Right cardiac atrium (tissue), 5 donors: ENCODE results near the gene FUBP1. TPM values are rescaled to one million over a fixed set of nuclear protein-coding genes. Genes with fewer than 3 reads are reported as not detected.

Experiments used
- ATAC-seq, 2 donors: fragments of 200-7000 bp; cut with Tn5 transposase; one replicate each; pipeline versions ENCODE4 v1.8.0 to v1.9.1; 2020; ENCODE audit warnings: moderate library complexity in 2 of 2, mild to moderate bottlenecking in 1 of 2
- DNase-seq, 3 donors: peaks; one replicate each; pipeline ENCODE4 v3.0.0-alpha.2; 2020
- H3K27ac ChIP-seq: one replicate; pipeline ENCODE4 v1.5.1; 2013; ENCODE audit warnings: mild to moderate bottlenecking, low read length, control low read depth, moderate library complexity
- H3K27me3 ChIP-seq: one replicate; pipeline ENCODE4 v1.6.1; 2013; ENCODE audit not compliant: control insufficient read depth, insufficient read depth
- H3K4me1 ChIP-seq: one replicate; pipeline ENCODE4 v1.6.1; 2013; ENCODE audit warnings: low read length; ENCODE audit not compliant: control insufficient read depth, insufficient read depth
- H3K4me3 ChIP-seq: one replicate; pipeline ENCODE4 v1.5.1; 2013; ENCODE audit warnings: low read length, control low read depth
- H3K9me3 ChIP-seq: one replicate; pipeline ENCODE4 v1.6.1; 2013; ENCODE audit warnings: low read length; ENCODE audit not compliant: control insufficient read depth
- WGBS: extraction: QIAGEN DNeasy Blood & Tissue Kit; methylation state at CpG from one replicate; pipeline ENCODE4 v1.1.7; 2013; 5-methylcytosine and 5-hydroxymethylcytosine counted together
- intact Hi-C, 4 donors: fragments of 100-400 bp; cut with DNase I; formaldehyde crosslinking; loops; one replicate each; pipeline versions ENCODE4 v1.11.0 to v1.14.0; 2022 to 2023
- polyA plus RNA-seq: library from polyadenylated mRNA; stranded (reverse); fragments of 200-250 nt; gene quantifications from one replicate; pipeline ENCODE4 v1.2.3, GENCODE V29; 2013
- total RNA-seq, 4 donors: library from RNA; stranded (reverse); fragmentation: NEBNext Ultra II Directional; extraction: Animal tissue kit (Norgen Biotek cat#: 25700); gene quantifications; one replicate each; pipeline ENCODE4 v1.2.1, GENCODE V29; 2021
- donor health status: healthy with polysubstance abuse.
- donor health status: DM: no; HTN: yes; CAD: no.
- donor health status: DM: no; HTN: no; CAD: no.
- donor health status: DM: no; HTN: yes; CAD: no; lungs with severe emphysema.
- donor health status: DM: yes; HTN: yes; CAD: no.

Gene FUBP1
- total and polyA plus RNA-seq, 5 donors: 39.5 to 73.0 (median 58.9) TPM

GRCh38 chr1:77972080-77972479 is 6.8 kb downstream of the FUBP1 start:
- Histone ChIP-seq H3K4me3 (no peak overlapping the region), H3K4me1 (peaks cover 6% of the 10 kb centered on the region), H3K27me3 (no peaks in the 10 kb centered on the region), H3K27ac (no peak overlapping the region), H3K9me3 (no peaks in the 10 kb centered on the region)
- DNase-seq: no peak
- intact Hi-C loops: loop anchor here in 2 of 4 donors (10.0 kb wide), 1 partner anchor 143 kb away; no protein-coding TSS in a partner anchor
- ATAC-seq: no peak
- 87% methylated on average over 3 of the region's 3 CpGs for WGBS

- Histone ChIP-seq H3K27me3 (no peaks in the 10 kb centered on the region), H3K9me3 (no peaks in the 10 kb centered on the region), H3K4me3 (no peak overlapping the region), H3K4me1 (peaks cover 1% of the 10 kb centered on the region), H3K27ac (no peak overlapping the region)
- no peak for ATAC-seq
- DNase-seq: no peak
- WGBS: 65% methylated on average over 1 of the region's 1 CpG
- intact Hi-C loops: loop anchor here in 2 of 4 donors (10.0 kb wide), 1 partner anchor 145 kb away; no protein-coding TSS in a partner anchor
These were observed 8.7 kb downstream of the FUBP1 start for GRCh38 chr1:77970192-77970591.

DNA sequence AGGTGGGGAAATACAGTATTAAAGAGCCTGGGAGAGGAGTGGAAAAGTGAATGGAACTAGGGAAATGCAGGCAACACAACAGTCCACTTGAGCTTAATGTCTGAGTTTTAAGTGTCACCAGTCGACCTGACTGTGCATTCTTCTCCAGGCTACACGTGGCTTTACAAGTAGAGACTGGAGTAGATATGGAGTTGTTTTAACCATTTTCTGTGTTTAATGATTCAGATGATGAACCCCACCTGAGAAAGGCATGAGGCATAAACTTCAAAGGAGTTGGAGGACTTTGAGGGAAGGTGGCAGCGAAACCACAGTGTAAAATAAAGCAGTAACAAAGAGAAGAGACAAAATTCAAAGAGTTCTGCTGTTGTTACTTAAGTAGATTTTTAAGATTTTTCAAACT is 12.6 kb downstream of the FUBP1 start:
- intact Hi-C loops: loop anchor here in 1 of 4 donors (10.0 kb wide), 1 partner anchor 241 kb away; no protein-coding TSS in a partner anchor
- H3K4me1 ChIP-seq: no peaks in the 10 kb centered on the region

DNA sequence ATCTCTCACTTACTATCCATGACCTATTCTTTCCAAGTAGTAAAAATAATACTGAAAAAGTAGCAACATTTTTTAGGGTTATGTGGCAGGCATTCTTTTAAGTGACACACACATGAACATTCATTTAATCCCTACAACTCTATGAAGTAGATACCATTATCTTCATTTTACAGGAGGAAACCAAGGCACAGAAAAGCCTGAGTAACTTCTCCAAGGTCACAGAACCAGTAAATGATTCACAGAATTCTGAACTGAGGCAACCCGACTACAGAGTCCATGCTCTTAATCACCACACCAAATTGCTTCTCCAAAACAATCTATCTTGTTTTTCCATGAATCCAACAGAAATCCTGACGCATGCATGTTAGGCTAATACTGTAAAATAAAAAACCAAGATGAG is 17.5 kb downstream of the FUBP1 start:
- 83% methylated on average over 2 of the region's 2 CpGs for WGBS
- no peak overlapping the region for H3K27ac ChIP-seq
- intact Hi-C loops: loop anchor here in 1 of 4 donors (10.0 kb wide), 1 partner anchor 237 kb away; no protein-coding TSS in a partner anchor

More for the DNA sequence above, 12.6 kb downstream of the FUBP1 start:
- WGBS: 88% methylated on average over 3 of the region's 3 CpGs
- H3K27me3 ChIP-seq: no peaks in the 10 kb centered on the region
- no peak overlapping the region for H3K4me3 ChIP-seq
- ATAC-seq (no peak), DNase-seq (no peak)
- H3K27ac ChIP-seq: no peak overlapping the region
- H3K9me3 ChIP-seq: no peaks in the 10 kb centered on the region

GRCh38 chr1:77958850-77959249 is 20.0 kb downstream of the FUBP1 start:
- Histone ChIP-seq H3K27ac (no peak overlapping the region), H3K27me3 (no peaks in the 10 kb centered on the region), H3K4me1 (no peaks in the 10 kb centered on the region), H3K9me3 (no peaks in the 10 kb centered on the region), H3K4me3 (no peak overlapping the region)
- no peak for DNase-seq
- WGBS: 93% methylated on average over 2 of the region's 2 CpGs
- ATAC-seq: no peak
- intact Hi-C loops: no loop called here

More for the DNA sequence above, 17.5 kb downstream of the FUBP1 start:
- ATAC-seq (no peak), DNase-seq (no peak)
- Histone ChIP-seq H3K9me3 (no peaks in the 10 kb centered on the region), H3K4me1 (no peaks in the 10 kb centered on the region), H3K4me3 (no peak overlapping the region), H3K27me3 (no peaks in the 10 kb centered on the region)

- no peaks in the 10 kb centered on the region for H3K27me3 ChIP-seq
- no peak for ATAC-seq
- no peak overlapping the region for H3K27ac ChIP-seq
- no peak for DNase-seq
- no peaks in the 10 kb centered on the region for H3K4me1 ChIP-seq
- H3K9me3 ChIP-seq: no peaks in the 10 kb centered on the region
- intact Hi-C loops: no loop called here
- H3K4me3 ChIP-seq: no peak overlapping the region
These were observed 20.5 kb downstream of the FUBP1 start for GRCh38 chr1:77958391-77958790.

GRCh38 chr1:77956464-77956863 is 22.4 kb downstream of the FUBP1 start:
- H3K27ac ChIP-seq: no peak overlapping the region
- ATAC-seq: no peak
- intact Hi-C loops: no loop called here
- H3K4me1 ChIP-seq: no peaks in the 10 kb centered on the region
- no peak for DNase-seq
- no peak overlapping the region for H3K4me3 ChIP-seq
- H3K27me3 ChIP-seq: no peaks in the 10 kb centered on the region
- H3K9me3 ChIP-seq: no peaks in the 10 kb centered on the region
- 86% methylated on average over 3 of the region's 3 CpGs for WGBS

- WGBS: 85% methylated on average over 3 of the region's 3 CpGs
- no peak for DNase-seq
- H3K4me1 ChIP-seq: no peaks in the 10 kb centered on the region
- H3K27ac ChIP-seq: no peak overlapping the region
- no peaks in the 10 kb centered on the region for H3K27me3 ChIP-seq
- ATAC-seq: no peak
- no peak overlapping the region for H3K4me3 ChIP-seq
- intact Hi-C loops: no loop called here
- H3K9me3 ChIP-seq: no peaks in the 10 kb centered on the region
These were observed 23.2 kb downstream of the FUBP1 start for GRCh38 chr1:77955709-77956108.

DNA sequence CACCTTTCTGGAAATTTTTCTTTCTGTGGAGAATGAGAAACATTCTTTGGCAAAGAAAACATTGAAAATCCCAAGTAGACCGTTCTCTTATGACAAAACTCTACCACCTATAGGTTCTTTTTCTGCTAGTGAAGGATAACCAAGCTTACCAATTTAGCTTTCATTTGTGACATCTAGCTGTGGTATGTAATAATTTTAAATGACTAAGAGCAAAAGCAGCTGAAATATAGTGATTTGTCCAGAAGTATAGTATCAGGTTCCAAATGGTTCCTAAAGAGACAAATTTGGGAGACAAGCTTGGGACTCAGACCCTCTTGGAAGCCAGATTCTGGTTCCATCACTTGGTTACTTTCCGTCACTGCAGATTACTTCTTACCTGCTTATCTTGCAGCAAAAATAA is 24.4 kb downstream of the FUBP1 start:
- Histone ChIP-seq H3K9me3 (no peaks in the 10 kb centered on the region), H3K4me1 (no peaks in the 10 kb centered on the region), H3K27me3 (no peaks in the 10 kb centered on the region), H3K27ac (no peak overlapping the region), H3K4me3 (no peak overlapping the region)
- no peak for ATAC-seq
- DNase-seq: no peak
- intact Hi-C loops: no loop called here
- WGBS: 93% methylated on average over 2 of the region's 2 CpGs

- intact Hi-C loops: no loop called here
- no peaks in the 10 kb centered on the region for H3K27me3 ChIP-seq
- H3K9me3 ChIP-seq: no peaks in the 10 kb centered on the region
- no peaks in the 10 kb centered on the region for H3K4me1 ChIP-seq
- WGBS: 96% methylated on average over 3 of the region's 3 CpGs
- DNase-seq (no peak), ATAC-seq (no peak)
- no peak overlapping the region for H3K4me3 ChIP-seq
- H3K27ac ChIP-seq: no peak overlapping the region
These were observed 25.0 kb downstream of the FUBP1 start for GRCh38 chr1:77953907-77954306.

DNA sequence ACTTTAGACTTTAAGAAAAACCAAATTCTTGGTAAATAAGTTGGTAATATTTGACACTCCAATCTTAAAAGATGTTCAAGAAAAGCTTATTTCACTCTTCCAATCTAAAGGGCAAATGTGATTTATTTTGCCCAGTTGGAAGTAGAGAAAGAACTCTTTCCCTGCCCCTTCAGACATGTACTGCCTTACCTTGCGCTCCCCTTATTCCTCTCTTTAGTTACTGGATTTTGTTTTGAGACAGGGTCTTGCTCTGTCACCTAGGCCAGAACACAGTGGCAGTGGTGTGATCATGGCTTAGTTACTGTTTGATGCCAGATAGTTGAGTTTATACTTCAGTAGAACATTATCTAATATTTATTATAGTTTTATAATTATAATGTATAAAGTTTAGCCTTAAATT is 27.5 kb downstream of the FUBP1 start:
- no peak for DNase-seq
- WGBS: 98% methylated on average over 1 of the region's 1 CpG
- no peak overlapping the region for H3K27ac ChIP-seq
- H3K9me3 ChIP-seq: no peaks in the 10 kb centered on the region
- ATAC-seq: no peak
- no peaks in the 10 kb centered on the region for H3K4me1 ChIP-seq
- intact Hi-C loops: no loop called here
- no peak overlapping the region for H3K4me3 ChIP-seq
- H3K27me3 ChIP-seq: no peaks in the 10 kb centered on the region

DNA sequence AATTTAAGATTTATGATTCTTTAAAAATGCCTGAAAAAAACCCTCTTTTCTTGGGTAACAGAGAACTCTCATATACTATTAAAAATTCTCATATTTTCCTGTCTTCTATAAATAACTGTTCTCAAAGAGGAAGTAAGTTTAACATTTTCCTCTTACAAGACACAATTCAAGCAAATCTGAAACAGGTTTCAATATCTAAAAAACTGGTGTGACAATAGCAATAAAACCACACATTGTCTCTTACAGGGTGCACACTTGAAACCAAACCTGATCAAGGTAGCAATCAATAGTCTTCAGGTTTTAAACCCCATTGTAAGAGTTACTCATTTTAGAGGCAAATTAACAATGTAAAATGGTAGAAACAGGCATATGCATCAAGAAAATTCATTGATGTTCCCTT is 28.0 kb downstream of the FUBP1 start:
- no peak for ATAC-seq
- H3K9me3 ChIP-seq: no peaks in the 10 kb centered on the region
- H3K27me3 ChIP-seq: no peaks in the 10 kb centered on the region
- no peak overlapping the region for H3K4me3 ChIP-seq
- no peak for DNase-seq
- no peaks in the 10 kb centered on the region for H3K4me1 ChIP-seq
- intact Hi-C loops: no loop called here
- no peak overlapping the region for H3K27ac ChIP-seq
